Cardiac muscle cell (in vitro differentiated cells and primary cell): ENCODE measurements around the gene SP6. TPM values are rescaled to one million over a fixed set of nuclear protein-coding genes. Genes with fewer than 3 reads are reported as not detected.
A peak's percentile ranks its signal among the peaks of the same experiment; 100 is the strongest.

ENCODE experiments used
- DNase-seq, 2 donors: peaks; one replicate each; pipeline versions ENCODE4 v3.0.0 to v3.0.0-alpha.2; 2010 to 2017; ENCODE audit warnings: low read depth in 1 of 2, low spot score in 1 of 2
- H3K27ac ChIP-seq: fragments of 200-600 bp; sonication (generic); 2 replicates; pipeline ENCODE4 v1.5.1; 2016
- H3K27me3 ChIP-seq: fragments of 200-600 bp; sonication (generic); 2 replicates; pipeline ENCODE4 v1.6.0; 2016; ENCODE audit warnings: control low read depth
- H3K36me3 ChIP-seq: fragments of 200-600 bp; sonication (generic); 2 replicates; pipeline ENCODE4 v1.5.1; 2016; ENCODE audit warnings: control low read depth
- H3K4me1 ChIP-seq: fragments of 200-600 bp; sonication (generic); 2 replicates; pipeline ENCODE4 v1.8.1; 2017; ENCODE audit warnings: low read depth, mild to moderate bottlenecking, mixed run types
- H3K4me3 ChIP-seq: fragments of 200-600 bp; sonication (generic); 2 replicates; pipeline ENCODE4 v1.5.1; 2016; ENCODE audit warnings: mild to moderate bottlenecking
- H3K9me3 ChIP-seq: fragments of 200-600 bp; sonication (generic); 2 replicates; pipeline ENCODE4 v1.5.1; 2017; ENCODE audit warnings: low read depth, mild to moderate bottlenecking, control low read depth
- CTCF ChIP-seq: IDR thresholded peaks from 2 replicates; pipeline ENCODE4 v1.5.1; 2012; ENCODE audit warnings: low read depth, mild to moderate bottlenecking, low read length
- polyA plus RNA-seq: library from polyadenylated mRNA; unstranded; fragments of >200 nt; fragmentation: Nextera tagmentation; extraction: Ambion mirVana; gene quantifications from 2 replicates; pipeline ENCODE4 v1.2.1, GENCODE V29; 2016
- total RNA-seq: library from RNA; depleted of rRNA; stranded (reverse); fragments of >200 nt; gene quantifications from 2 replicates; pipeline ENCODE4 v1.2.3, GENCODE V29; 2016

The SP6 gene
- total and polyA plus RNA-seq, 2 experiments from 2014 or later, result 5.0 to 5.8 TPM

- Histone ChIP-seq H3K27ac (no peak overlapping the region), H3K4me3 (no peak overlapping the region), H3K36me3 (peaks cover 5% of the 10 kb centered on the region)
These were observed 37.4 kb downstream of the SP6 start for GRCh38 chr17:47813512-47814031.

GRCh38 chr17:47813077-47813476 lies 37.9 kb downstream of the SP6 start:
- no peaks in the 10 kb centered on the region for H3K4me1 ChIP-seq
- H3K27me3 ChIP-seq, result no peaks in the 10 kb centered on the region
- H3K9me3 ChIP-seq, result no peaks in the 10 kb centered on the region
- no peak overlapping the region for H3K27ac ChIP-seq
- no peak overlapping the region for H3K4me3 ChIP-seq
- peaks cover 5% of the 10 kb centered on the region for H3K36me3 ChIP-seq
- no peak for DNase-seq
- no peak for TF ChIP-seq CTCF

More at GRCh38 chr17:47813512-47814031, 37.4 kb downstream of the SP6 start:
- no peaks in the 10 kb centered on the region for H3K4me1 ChIP-seq
- no peaks in the 10 kb centered on the region for H3K27me3 ChIP-seq
- no peak for DNase-seq
- no peak for TF ChIP-seq CTCF
- no peaks in the 10 kb centered on the region for H3K9me3 ChIP-seq

- Histone ChIP-seq H3K9me3 (no peaks in the 10 kb centered on the region), H3K27ac (no peak overlapping the region), H3K27me3 (no peaks in the 10 kb centered on the region), H3K4me3 (no peak overlapping the region), H3K4me1 (no peaks in the 10 kb centered on the region), H3K36me3 (peaks cover 5% of the 10 kb centered on the region)
- DNase-seq, result no peak
- TF ChIP-seq CTCF, result no peak
These were observed 38.6 kb downstream of the SP6 start for GRCh38 chr17:47812146-47812920.

GRCh38 chr17:47811709-47812108 lies 39.3 kb downstream of the SP6 start:
- Histone ChIP-seq H3K9me3 (no peaks in the 10 kb centered on the region), H3K27ac (no peak overlapping the region), H3K27me3 (no peaks in the 10 kb centered on the region), H3K4me3 (no peak overlapping the region), H3K36me3 (peaks cover 5% of the 10 kb centered on the region), H3K4me1 (no peaks in the 10 kb centered on the region)
- DNase-seq, result no peak
- no peak for TF ChIP-seq CTCF

- no peaks in the 10 kb centered on the region for H3K36me3 ChIP-seq
- no peak for TF ChIP-seq CTCF
- peak in 1 of 2 donors; percentile 13 for DNase-seq
- no peaks in the 10 kb centered on the region for H3K9me3 ChIP-seq
- H3K27me3 ChIP-seq, result no peaks in the 10 kb centered on the region
- H3K4me3 ChIP-seq, result no peak overlapping the region
- no peaks in the 10 kb centered on the region for H3K4me1 ChIP-seq
- H3K27ac ChIP-seq, result no peak overlapping the region
These were observed 39.9 kb downstream of the SP6 start for GRCh38 chr17:47810901-47811635.
